ENCODE results near the gene LDHB.

Gene LDHB

GRCh38 chr12:21644516-21644915 is 13.1 kb downstream of the LDHB start (continued):
- TF ChIP-seq, protein P1, sequence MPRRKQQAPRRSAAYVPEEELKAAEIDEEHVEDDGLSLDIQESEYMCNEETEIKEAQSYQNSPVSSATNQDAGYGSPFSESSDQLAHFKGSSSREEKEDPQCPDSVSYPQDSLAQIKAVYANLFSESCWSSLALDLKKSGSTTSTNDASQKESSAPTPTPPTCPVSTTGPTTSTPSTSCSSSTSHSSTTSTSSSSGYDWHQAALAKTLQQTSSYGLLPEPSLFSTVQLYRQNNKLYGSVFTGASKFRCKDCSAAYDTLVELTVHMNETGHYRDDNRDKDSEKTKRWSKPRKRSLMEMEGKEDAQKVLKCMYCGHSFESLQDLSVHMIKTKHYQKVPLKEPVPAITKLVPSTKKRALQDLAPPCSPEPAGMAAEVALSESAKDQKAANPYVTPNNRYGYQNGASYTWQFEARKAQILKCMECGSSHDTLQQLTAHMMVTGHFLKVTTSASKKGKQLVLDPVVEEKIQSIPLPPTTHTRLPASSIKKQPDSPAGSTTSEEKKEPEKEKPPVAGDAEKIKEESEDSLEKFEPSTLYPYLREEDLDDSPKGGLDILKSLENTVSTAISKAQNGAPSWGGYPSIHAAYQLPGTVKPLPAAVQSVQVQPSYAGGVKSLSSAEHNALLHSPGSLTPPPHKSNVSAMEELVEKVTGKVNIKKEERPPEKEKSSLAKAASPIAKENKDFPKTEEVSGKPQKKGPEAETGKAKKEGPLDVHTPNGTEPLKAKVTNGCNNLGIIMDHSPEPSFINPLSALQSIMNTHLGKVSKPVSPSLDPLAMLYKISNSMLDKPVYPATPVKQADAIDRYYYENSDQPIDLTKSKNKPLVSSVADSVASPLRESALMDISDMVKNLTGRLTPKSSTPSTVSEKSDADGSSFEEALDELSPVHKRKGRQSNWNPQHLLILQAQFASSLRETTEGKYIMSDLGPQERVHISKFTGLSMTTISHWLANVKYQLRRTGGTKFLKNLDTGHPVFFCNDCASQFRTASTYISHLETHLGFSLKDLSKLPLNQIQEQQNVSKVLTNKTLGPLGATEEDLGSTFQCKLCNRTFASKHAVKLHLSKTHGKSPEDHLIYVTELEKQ (tag by site-specific recombination; IDR thresholded peaks at IDR 0.05; ENCODE audit: borderline replicate concordance), result no peak
- TF ChIP-seq ZNF274 (IDR thresholded peaks at IDR 0.05; ENCODE audit: low read length) (no peak), ZNF274 (tag by site-specific recombination; IDR thresholded peaks at IDR 0.05; ENCODE audit: borderline replicate concordance) (no peak), SCRT1 (tag by site-specific recombination; IDR thresholded peaks at IDR 0.05; ENCODE audit: borderline replicate concordance) (no peak), ZNF501 (tag by site-specific recombination; IDR thresholded peaks at IDR 0.05) (no peak), ZNF670 (tag by site-specific recombination; IDR thresholded peaks at IDR 0.05; ENCODE audit: low read depth) (no peak)

- H3K36me3 ChIP-seq (ENCODE audit: control insufficient read depth in 2 of 2, insufficient read depth in 1 of 2, low read length in 2 of 2), result peaks cover 79 to 94% of the 10 kb centered on the region in 2 experiments
- no peaks in the 10 kb centered on the region for H3K9me3 ChIP-seq (ENCODE audit: control insufficient read depth, insufficient read depth, low read depth, low read length)
- TF ChIP-seq, protein P2, sequence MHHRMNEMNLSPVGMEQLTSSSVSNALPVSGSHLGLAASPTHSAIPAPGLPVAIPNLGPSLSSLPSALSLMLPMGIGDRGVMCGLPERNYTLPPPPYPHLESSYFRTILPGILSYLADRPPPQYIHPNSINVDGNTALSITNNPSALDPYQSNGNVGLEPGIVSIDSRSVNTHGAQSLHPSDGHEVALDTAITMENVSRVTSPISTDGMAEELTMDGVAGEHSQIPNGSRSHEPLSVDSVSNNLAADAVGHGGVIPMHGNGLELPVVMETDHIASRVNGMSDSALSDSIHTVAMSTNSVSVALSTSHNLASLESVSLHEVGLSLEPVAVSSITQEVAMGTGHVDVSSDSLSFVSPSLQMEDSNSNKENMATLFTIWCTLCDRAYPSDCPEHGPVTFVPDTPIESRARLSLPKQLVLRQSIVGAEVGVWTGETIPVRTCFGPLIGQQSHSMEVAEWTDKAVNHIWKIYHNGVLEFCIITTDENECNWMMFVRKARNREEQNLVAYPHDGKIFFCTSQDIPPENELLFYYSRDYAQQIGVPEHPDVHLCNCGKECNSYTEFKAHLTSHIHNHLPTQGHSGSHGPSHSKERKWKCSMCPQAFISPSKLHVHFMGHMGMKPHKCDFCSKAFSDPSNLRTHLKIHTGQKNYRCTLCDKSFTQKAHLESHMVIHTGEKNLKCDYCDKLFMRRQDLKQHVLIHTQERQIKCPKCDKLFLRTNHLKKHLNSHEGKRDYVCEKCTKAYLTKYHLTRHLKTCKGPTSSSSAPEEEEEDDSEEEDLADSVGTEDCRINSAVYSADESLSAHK (tag by site-specific recombination; IDR thresholded peaks at IDR 0.05), result no peak
- TF ChIP-seq, protein P3, sequence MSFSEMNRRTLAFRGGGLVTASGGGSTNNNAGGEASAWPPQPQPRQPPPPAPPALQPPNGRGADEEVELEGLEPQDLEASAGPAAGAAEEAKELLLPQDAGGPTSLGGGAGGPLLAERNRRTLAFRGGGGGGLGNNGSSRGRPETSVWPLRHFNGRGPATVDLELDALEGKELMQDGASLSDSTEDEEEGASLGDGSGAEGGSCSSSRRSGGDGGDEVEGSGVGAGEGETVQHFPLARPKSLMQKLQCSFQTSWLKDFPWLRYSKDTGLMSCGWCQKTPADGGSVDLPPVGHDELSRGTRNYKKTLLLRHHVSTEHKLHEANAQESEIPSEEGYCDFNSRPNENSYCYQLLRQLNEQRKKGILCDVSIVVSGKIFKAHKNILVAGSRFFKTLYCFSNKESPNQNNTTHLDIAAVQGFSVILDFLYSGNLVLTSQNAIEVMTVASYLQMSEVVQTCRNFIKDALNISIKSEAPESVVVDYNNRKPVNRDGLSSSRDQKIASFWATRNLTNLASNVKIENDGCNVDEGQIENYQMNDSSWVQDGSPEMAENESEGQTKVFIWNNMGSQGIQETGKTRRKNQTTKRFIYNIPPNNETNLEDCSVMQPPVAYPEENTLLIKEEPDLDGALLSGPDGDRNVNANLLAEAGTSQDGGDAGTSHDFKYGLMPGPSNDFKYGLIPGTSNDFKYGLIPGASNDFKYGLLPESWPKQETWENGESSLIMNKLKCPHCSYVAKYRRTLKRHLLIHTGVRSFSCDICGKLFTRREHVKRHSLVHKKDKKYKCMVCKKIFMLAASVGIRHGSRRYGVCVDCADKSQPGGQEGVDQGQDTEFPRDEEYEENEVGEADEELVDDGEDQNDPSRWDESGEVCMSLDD (tag by site-specific recombination; IDR thresholded peaks at IDR 0.05), result no peak
- TF ChIP-seq ZNF529 (tag by site-specific recombination; IDR thresholded peaks at IDR 0.05; ENCODE audit: insufficient replicate concordance) (no peak), ZNF169 (tag by site-specific recombination; IDR thresholded peaks at IDR 0.05) (no peak)
- H3K4me3 ChIP-seq (ENCODE audit: low read depth, low read length), result no peak overlapping the region
- CTCF ChIA-PET, result interaction anchor here (0.6 to 1.8 kb wide), 2 partner anchors 37 to 457 kb away, joined by 3 to 5 read pairs; no protein-coding TSS in a partner anchor
- no peak overlapping the region for H3K27ac ChIP-seq (ENCODE audit: extremely low read depth, low read depth, low read length)
- H3K4me1 ChIP-seq (ENCODE audit: control insufficient read depth, insufficient read depth, low read length), result no peaks in the 10 kb centered on the region
- POLR2A ChIA-PET, result no interaction called here
These were observed 13.9 kb downstream of the LDHB start for GRCh38 chr12:21643758-21644157.

- Histone ChIP-seq H3K9me3 (ENCODE audit: control insufficient read depth, insufficient read depth, low read depth, low read length) (no peaks in the 10 kb centered on the region), H3K4me3 (ENCODE audit: low read depth, low read length) (no peak overlapping the region), H3K36me3 (ENCODE audit: control insufficient read depth in 2 of 2, insufficient read depth in 1 of 2, low read length in 2 of 2) (peaks cover 74 to 94% of the 10 kb centered on the region in 2 experiments), H3K27ac (ENCODE audit: extremely low read depth, low read depth, low read length) (no peak overlapping the region), H3K4me1 (ENCODE audit: control insufficient read depth, insufficient read depth, low read length) (no peaks in the 10 kb centered on the region)
- CTCF ChIA-PET, result interaction anchor here (1.8 kb wide), 1 partner anchor 38 kb away, joined by 5 read pairs; no protein-coding TSS in a partner anchor
- TF ChIP-seq, protein P1 (tag by site-specific recombination; IDR thresholded peaks at IDR 0.05; ENCODE audit: borderline replicate concordance), result no peak
- 0 out of 2 replicates have a peak, but pooled peaks have one; percentile 9 for TF ChIP-seq PRDM1 (tag by site-specific recombination; IDR thresholded peaks at IDR 0.05)
- POLR2A ChIA-PET, result interaction anchor here (1.3 kb wide), 1 partner anchor 15 kb away, joined by 5 read pairs; the partner anchor contains the start of gene LDHB
These were observed 14.8 kb downstream of the LDHB start for GRCh38 chr12:21642707-21643389.
